Endometrial microvascular endothelial cells (primary cell): ENCODE measurements around the gene PLEKHA7. TPM values are rescaled to one million over a fixed set of nuclear protein-coding genes. Genes with fewer than 3 reads are reported as not detected.

Experiments used
- in situ Hi-C: cut with HindIII; loops from 2 replicates; pipeline ENCODE4 v1.10.0; 2017; ENCODE audit warnings: low sequenced_read_pairs, low pct_unique_long_range_greater_than_20kb; ENCODE audit errors: inconsistent ontology term
- total RNA-seq: library from RNA; depleted of rRNA; stranded (reverse); fragments of >200 nt; gene quantifications from one replicate; pipeline ENCODE4 v1.2.3, GENCODE V29; 2015; ENCODE audit errors: inconsistent ontology term

PLEKHA7 gene
- total RNA-seq, 1 donor from 2014 or later, result 0.19 TPM

- in situ Hi-C loops, result no loop called here
Observed at GRCh38 chr11:16776711-16777612, 237.3 kb downstream of the PLEKHA7 start.

- in situ Hi-C loops, result no loop called here
Observed at GRCh38 chr11:16775614-16776283, 238.5 kb downstream of the PLEKHA7 start.

GRCh38 chr11:16774936-16775613 is 239.1 kb downstream of the PLEKHA7 start:
- in situ Hi-C loops, result no loop called here

GRCh38 chr11:16773981-16774935 is 240.0 kb downstream of the PLEKHA7 start:
- in situ Hi-C loops, result no loop called here

GRCh38 chr11:16772141-16772512 is 242.1 kb downstream of the PLEKHA7 start:
- in situ Hi-C loops, result no loop called here

- in situ Hi-C loops, result no loop called here
Observed at GRCh38 chr11:16771350-16772140, 242.7 kb downstream of the PLEKHA7 start.

GRCh38 chr11:16770016-16770415 is 244.2 kb downstream of the PLEKHA7 start:
- in situ Hi-C loops, result no loop called here

- in situ Hi-C loops, result no loop called here
Observed at GRCh38 chr11:16769386-16769785, 244.8 kb downstream of the PLEKHA7 start.

GRCh38 chr11:16767957-16768356 is 246.3 kb downstream of the PLEKHA7 start:
- in situ Hi-C loops, result no loop called here

- in situ Hi-C loops, result no loop called here
Observed at GRCh38 chr11:16767137-16767536, 247.1 kb downstream of the PLEKHA7 start.

GRCh38 chr11:16764888-16765287 is 249.3 kb downstream of the PLEKHA7 start:
- in situ Hi-C loops, result no loop called here

GRCh38 chr11:16763746-16764145 is 250.5 kb downstream of the PLEKHA7 start:
- in situ Hi-C loops, result no loop called here

GRCh38 chr11:16759857-16760508 is 254.2 kb downstream of the PLEKHA7 start:
- in situ Hi-C loops, result no loop called here

- in situ Hi-C loops, result no loop called here
Observed at GRCh38 chr11:16758382-16759024, 255.7 kb downstream of the PLEKHA7 start.

GRCh38 chr11:16750417-16750816 is 263.8 kb downstream of the PLEKHA7 start:
- in situ Hi-C loops, result no loop called here

- in situ Hi-C loops, result no loop called here
Observed at GRCh38 chr11:16749666-16750065, 264.5 kb downstream of the PLEKHA7 start.

GRCh38 chr11:16749092-16749491 is 265.1 kb downstream of the PLEKHA7 start:
- in situ Hi-C loops, result no loop called here
